GM12865 (cell line): ENCODE results near the gene RUBCN.
"Not testable (repeated sequence)": the region's sequence is repeated elsewhere in the genome, so short reads cannot be mapped to it uniquely, and the experiment has no call there.

ENCODE experiments used
- DNase-seq: peaks from one replicate; pipeline ENCODE4 v3.0.0; 2010; ENCODE audit warnings: low read depth
- H3K4me3 ChIP-seq: 2 replicates; pipeline ENCODE4 v1.5.1; 2011; ENCODE audit warnings: mild to moderate bottlenecking, low read depth, low read length, control low read depth
- TF ChIP-seq, protein P1 (sequence below): IDR thresholded peaks from 2 replicates; pipeline ENCODE4 v1.5.1; 2011; ENCODE audit warnings: low read length, control low read depth, low read depth, inconsistent platforms; ENCODE audit not compliant: insufficient read depth; ENCODE audit errors: missing control alignments

RUBCN gene

GRCh38 chr3:197720694-197721093 is 16.0 kb downstream of the RUBCN start:
- TF ChIP-seq, protein P1, sequence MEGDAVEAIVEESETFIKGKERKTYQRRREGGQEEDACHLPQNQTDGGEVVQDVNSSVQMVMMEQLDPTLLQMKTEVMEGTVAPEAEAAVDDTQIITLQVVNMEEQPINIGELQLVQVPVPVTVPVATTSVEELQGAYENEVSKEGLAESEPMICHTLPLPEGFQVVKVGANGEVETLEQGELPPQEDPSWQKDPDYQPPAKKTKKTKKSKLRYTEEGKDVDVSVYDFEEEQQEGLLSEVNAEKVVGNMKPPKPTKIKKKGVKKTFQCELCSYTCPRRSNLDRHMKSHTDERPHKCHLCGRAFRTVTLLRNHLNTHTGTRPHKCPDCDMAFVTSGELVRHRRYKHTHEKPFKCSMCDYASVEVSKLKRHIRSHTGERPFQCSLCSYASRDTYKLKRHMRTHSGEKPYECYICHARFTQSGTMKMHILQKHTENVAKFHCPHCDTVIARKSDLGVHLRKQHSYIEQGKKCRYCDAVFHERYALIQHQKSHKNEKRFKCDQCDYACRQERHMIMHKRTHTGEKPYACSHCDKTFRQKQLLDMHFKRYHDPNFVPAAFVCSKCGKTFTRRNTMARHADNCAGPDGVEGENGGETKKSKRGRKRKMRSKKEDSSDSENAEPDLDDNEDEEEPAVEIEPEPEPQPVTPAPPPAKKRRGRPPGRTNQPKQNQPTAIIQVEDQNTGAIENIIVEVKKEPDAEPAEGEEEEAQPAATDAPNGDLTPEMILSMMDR: no peak
- DNase-seq: no peak
- H3K4me3 ChIP-seq: no peak overlapping the region

- H3K4me3 ChIP-seq: no peak overlapping the region
- no peak for DNase-seq
- TF ChIP-seq, protein P1: no peak
These were observed 17.8 kb downstream of the RUBCN start for GRCh38 chr3:197718891-197719290.

DNA sequence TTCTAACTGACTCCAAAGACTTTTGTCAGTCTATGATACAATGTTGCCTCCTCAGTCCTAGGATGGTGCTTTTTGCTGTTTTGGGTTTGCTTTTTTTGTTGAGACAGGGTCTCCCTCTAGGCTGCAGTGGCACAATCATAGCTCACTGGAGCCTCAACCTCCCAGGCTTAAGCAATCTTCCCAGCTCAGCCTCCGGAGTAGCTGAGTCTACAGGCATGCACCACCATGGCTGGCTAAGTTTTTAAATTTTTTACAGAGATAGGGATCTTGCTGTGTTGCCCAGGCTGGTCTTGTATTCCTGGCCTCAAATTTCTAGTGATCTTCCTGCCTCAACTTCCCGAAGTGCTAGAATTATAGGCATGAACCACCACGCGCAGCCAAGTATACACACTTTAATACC is 22.5 kb downstream of the RUBCN start:
- H3K4me3 ChIP-seq: no peak overlapping the region; the same call in 1 of the 2 replicates
- no peak for DNase-seq
- TF ChIP-seq, protein P1: no peak

DNA sequence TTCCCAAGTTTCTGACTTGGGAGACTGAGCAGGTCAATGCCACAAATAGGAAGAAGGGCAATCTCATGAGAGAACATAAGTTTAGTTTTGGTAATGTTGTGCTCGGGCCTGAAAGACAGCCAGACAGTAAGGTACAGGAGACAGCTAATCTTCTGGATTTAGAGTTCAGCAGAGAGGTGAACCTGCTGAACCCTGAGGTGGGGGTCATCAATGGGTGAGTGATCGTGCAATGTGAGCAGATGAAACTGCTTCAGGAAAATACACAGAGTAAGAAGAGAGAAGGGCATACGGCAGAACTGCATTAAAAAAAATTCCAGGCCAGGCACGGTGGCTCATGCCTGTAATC is 23.3 kb downstream of the RUBCN start:
- TF ChIP-seq, protein P1: no peak
- DNase-seq: peak; percentile 57
- H3K4me3 ChIP-seq: peak overlapping the region; percentile 38

DNA sequence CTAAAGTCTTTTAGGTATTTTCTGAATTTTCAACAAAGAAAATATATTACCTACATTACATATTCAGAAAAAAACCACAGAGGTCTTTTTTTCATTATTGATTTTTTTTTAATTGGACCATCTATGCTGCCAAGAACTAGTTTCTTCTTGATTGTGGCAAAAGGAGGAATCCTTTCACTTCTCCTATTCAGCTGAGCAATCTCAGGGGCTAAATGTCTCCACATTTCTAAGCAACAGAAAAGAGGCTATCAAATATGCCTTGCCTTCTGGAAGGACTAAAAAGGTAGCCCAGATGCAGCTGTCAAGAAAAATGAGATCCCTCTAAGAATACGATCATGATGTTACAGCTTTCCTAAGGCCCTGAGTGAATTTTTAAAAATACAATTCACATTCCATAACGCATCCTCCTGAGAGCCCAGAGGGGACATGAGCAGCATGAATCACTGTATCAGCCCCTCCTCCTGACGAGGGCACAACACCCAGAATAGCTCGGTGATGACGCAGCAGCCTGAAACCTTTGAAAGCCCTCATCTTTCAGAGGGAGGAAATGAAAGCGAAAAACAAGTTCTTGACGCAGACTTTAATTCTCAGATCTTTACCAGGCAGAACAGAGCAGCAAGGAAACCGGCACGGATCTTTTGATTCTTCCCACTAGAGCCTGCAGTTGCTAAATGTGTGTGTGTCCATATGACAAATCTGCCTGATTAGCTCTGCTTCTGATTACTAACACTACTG is 24.6 kb downstream of the RUBCN start:
- peak overlapping the region; percentile 38 for H3K4me3 ChIP-seq
- DNase-seq: peak; percentile 95
- TF ChIP-seq, protein P1: no peak

- DNase-seq, H3K4me3 ChIP-seq: not testable (repeated sequence)
These were observed 25.7 kb downstream of the RUBCN start for GRCh38 chr3:197710965-197711364.

DNA sequence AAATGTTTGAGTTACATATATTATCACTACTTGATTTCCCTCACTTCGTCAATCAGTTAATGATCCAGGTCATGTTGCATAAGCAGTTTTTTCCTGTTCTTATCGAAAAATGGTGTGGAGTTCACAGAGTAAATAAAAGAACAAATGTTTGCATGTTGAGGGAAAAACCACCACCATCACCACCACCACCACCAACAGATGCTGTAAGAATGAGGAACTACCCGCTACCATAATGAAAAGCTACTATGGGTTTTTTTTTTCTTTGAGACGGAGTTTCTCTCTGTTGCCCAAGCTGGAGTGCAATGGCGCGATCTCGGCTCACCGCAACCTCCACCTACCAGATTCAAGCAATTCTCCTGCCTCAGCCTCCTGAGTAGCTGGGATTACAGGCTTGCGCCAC is 27.6 kb downstream of the RUBCN start:
- DNase-seq: peak; percentile 62
- H3K4me3 ChIP-seq: no peak overlapping the region
- TF ChIP-seq, protein P1: no peak
